Endometrial microvascular endothelial cells (primary cell): ENCODE measurements around the gene KREMEN2. TPM values are rescaled to one million over a fixed set of nuclear protein-coding genes. Genes with fewer than 3 reads are reported as not detected.

Experiments
- in situ Hi-C: cut with HindIII; loops from 2 replicates; pipeline ENCODE4 v1.10.0; 2017; ENCODE audit warnings: low sequenced_read_pairs, low pct_unique_long_range_greater_than_20kb; ENCODE audit errors: inconsistent ontology term
- total RNA-seq: library from RNA; depleted of rRNA; stranded (reverse); fragments of >200 nt; gene quantifications from one replicate; pipeline ENCODE4 v1.2.3, GENCODE V29; 2015; ENCODE audit errors: inconsistent ontology term

The KREMEN2 gene
- total RNA-seq, 1 donor from 2014 or later: not detected

GRCh38 chr16:2988590-2989099, 24.6 kb downstream of the KREMEN2 start:
- in situ Hi-C loops: no loop called here

GRCh38 chr16:2990891-2991290, 26.8 kb downstream of the KREMEN2 start:
- in situ Hi-C loops: no loop called here

GRCh38 chr16:2991566-2992261, 27.6 kb downstream of the KREMEN2 start:
- in situ Hi-C loops: no loop called here

- in situ Hi-C loops: no loop called here
These were observed 28.5 kb downstream of the KREMEN2 start for GRCh38 chr16:2992383-2993081.

GRCh38 chr16:2996298-2996697, 32.2 kb downstream of the KREMEN2 start:
- in situ Hi-C loops: no loop called here

- in situ Hi-C loops: no loop called here
These were observed 35.9 kb downstream of the KREMEN2 start for GRCh38 chr16:2999929-3000328.

GRCh38 chr16:3000540-3000939, 36.5 kb downstream of the KREMEN2 start:
- in situ Hi-C loops: no loop called here

- in situ Hi-C loops: no loop called here
These were observed 37.2 kb downstream of the KREMEN2 start for GRCh38 chr16:3001316-3001715.

- in situ Hi-C loops: no loop called here
These were observed 39.7 kb downstream of the KREMEN2 start for GRCh38 chr16:3003582-3004270.

- in situ Hi-C loops: no loop called here
These were observed 40.2 kb downstream of the KREMEN2 start for GRCh38 chr16:3004319-3004718.

- in situ Hi-C loops: no loop called here
These were observed 40.8 kb downstream of the KREMEN2 start for GRCh38 chr16:3004781-3005284.

GRCh38 chr16:3007059-3007956, 43.2 kb downstream of the KREMEN2 start:
- in situ Hi-C loops: no loop called here

GRCh38 chr16:3007957-3008689, 44.0 kb downstream of the KREMEN2 start:
- in situ Hi-C loops: no loop called here

GRCh38 chr16:3008690-3009037, 44.6 kb downstream of the KREMEN2 start:
- in situ Hi-C loops: no loop called here

GRCh38 chr16:3009568-3010390, 45.7 kb downstream of the KREMEN2 start:
- in situ Hi-C loops: no loop called here

- in situ Hi-C loops: no loop called here
These were observed 46.4 kb downstream of the KREMEN2 start for GRCh38 chr16:3010510-3010909.

- in situ Hi-C loops: no loop called here
These were observed 48.2 kb downstream of the KREMEN2 start for GRCh38 chr16:3012246-3012645.
